K562 (cell line): ENCODE results near the gene PITHD1. TPM values are rescaled to one million over a fixed set of nuclear protein-coding genes. Genes with fewer than 3 reads are reported as not detected.

ENCODE experiments used
- ATF2 ChIP-seq: sonication (generic); formaldehyde crosslinking; IDR thresholded peaks from 2 replicates; pipeline ENCODE4 v1.8.1; 2022; ENCODE audit warnings: missing genetic modification reagents
- CBFA2T2 ChIP-seq: fragments of 450-650 bp; conservative IDR thresholded peaks from 2 replicates; pipeline ENCODE4 v1.6.1; 2017; ENCODE audit warnings: mild to moderate bottlenecking
- E2F3 ChIP-seq: fragments of 250-450 bp; sonication (Bioruptor Pico); IDR thresholded peaks from 2 replicates; pipeline ENCODE4 v1.4.0; 2020; ENCODE audit warnings: mild to moderate bottlenecking
- MNT ChIP-seq, 2 experiments: fragments of 450-650 bp; conservative IDR thresholded peaks; 2 replicates each; pipeline ENCODE4 v1.6.1; 2017; ENCODE audit warnings: mild to moderate bottlenecking in 2 of 2, moderate library complexity in 2 of 2
- MYBL2 ChIP-seq, 2 experiments: fragments of 450-650 bp in 1 of 2; sonication (generic) in 1 of 2; formaldehyde crosslinking in 1 of 2; IDR thresholded peaks; 2 replicates each; pipeline versions ENCODE4 v1.6.1 to v1.8.1; 2017 to 2022; ENCODE audit warnings: borderline replicate concordance in 1 of 2, inconsistent platforms in 1 of 2, low read depth in 1 of 2, mild to moderate bottlenecking in 1 of 2, missing genetic modification reagents in 1 of 2, moderate library complexity in 1 of 2
- MYC ChIP-seq, 2 experiments: fragments of 250-450 bp in 1 of 2; sonication (Bioruptor Pico) in 1 of 2; IDR thresholded peaks; 2 replicates each; pipeline versions ENCODE4 v1.5.1 to v1.6.1; 2012 to 2021; ENCODE audit warnings: low read depth in 2 of 2, borderline replicate concordance in 1 of 2, improper control_type of control experiment in 1 of 2, low read length in 1 of 2, mild to moderate bottlenecking in 1 of 2, moderate library complexity in 1 of 2
- NONO ChIP-seq, 2 experiments: fragments of 200-400 bp in 1 of 2; fragments of 450-650 bp in 1 of 2; formaldehyde crosslinking in 1 of 2; IDR thresholded peaks; 2 replicates each; pipeline ENCODE4 v1.6.1; 2017; ENCODE audit warnings: low read depth in 2 of 2, mild to moderate bottlenecking in 2 of 2, moderate library complexity in 2 of 2, low read length in 1 of 2
- POLR2G ChIP-seq: fragments of 200-400 bp; formaldehyde crosslinking; IDR thresholded peaks from 2 replicates; pipeline ENCODE4 v1.6.1; 2017; ENCODE audit warnings: low read depth, mild to moderate bottlenecking, antibody characterized with exemption, low read length, moderate library complexity
- SIX5 ChIP-seq, 2 experiments: IDR thresholded peaks; 2 replicates each; pipeline ENCODE4 v1.6.1; 2011; ENCODE audit warnings: low read length in 2 of 2, borderline replicate concordance in 1 of 2, low read depth in 1 of 2, mild to moderate bottlenecking in 1 of 2, moderate library complexity in 1 of 2; ENCODE audit not compliant: insufficient read depth in 1 of 2
- SUPT5H ChIP-seq: fragments of 450-650 bp; IDR thresholded peaks from 2 replicates; pipeline ENCODE4 v1.6.1; 2016
- ZNF318 ChIP-seq, 2 experiments: fragments of 450-650 bp; IDR thresholded peaks; 2 replicates each; pipeline ENCODE4 v1.6.1; 2016; ENCODE audit warnings: mild to moderate bottlenecking in 2 of 2, borderline replicate concordance in 1 of 2, low read depth in 1 of 2, moderate library complexity in 1 of 2
- polyA plus RNA-seq, 8 experiments: library from polyadenylated mRNA; depleted of rRNA in 4 of 8; stranded (reverse) in 5 of 8; unstranded in 3 of 8; fragments of >200 nt; fragmentation: Nextera tagmentation in 2 of 8; fragmentation: Illumina TruSeq in 1 of 8; extraction: Ambion mirVana in 2 of 8; extraction: Trizol in 1 of 8; gene quantifications; 2 replicates each; pipeline versions ENCODE4 v1.2.1 to v1.2.3, GENCODE V29; 2011 to 2014; ENCODE audit warnings: inconsistent platforms in 1 of 8, missing spikeins in 1 of 8
- total RNA-seq, 7 experiments: library from RNA; depleted of rRNA in 6 of 7; stranded (reverse); fragments of >200 nt in 6 of 7; fragmentation: Illumina TruSeq in 2 of 7; extraction: Trizol in 2 of 7; gene quantifications; 2 replicates each; pipeline versions ENCODE4 v1.2.1 to v1.2.3, GENCODE V29; 2011 to 2021; ENCODE audit warnings: low replicate concordance in 1 of 7

PITHD1 gene
- total and polyA plus RNA-seq, 9 of the 15 experiments (the other 6 are each of a cell fraction or from before 2014, with no cell fraction given), result 46.5 to 175 (median 149) TPM

GRCh38 chr1:23825076-23825761 is 47.0 kb downstream of the PITHD1 start, which contains the start of gene HMGCL (continued):
- TF ChIP-seq MNT (conservative IDR thresholded peaks at IDR 0.05) (peak; percentile 78 to 93), ZNF318 (IDR thresholded peaks at IDR 0.05; ENCODE audit: borderline replicate concordance in 1 of 2, low read depth in 1 of 2) (0 out of 4 replicates have a peak, but pooled peaks of 1 of the 2 experiments have one; percentile 37), MYBL2 (IDR thresholded peaks at IDR 0.05; ENCODE audit: low read depth) (no peak), MYBL2 (CRISPR knock-in tag; IDR thresholded peaks at IDR 0.05; ENCODE audit: borderline replicate concordance) (no peak), E2F3 (CRISPR knock-in tag) (0 out of 2 replicates have a peak, but pooled peaks have one; percentile 74), MYC (IDR thresholded peaks at IDR 0.05; ENCODE audit: low read depth, low read length) (peak; percentile 81; the same call in 1 of the 2 replicates), MYC (CRISPR knock-in tag; IDR thresholded peaks at IDR 0.05; ENCODE audit: borderline replicate concordance, low read depth) (peak; percentile 71; the same call in 1 of the 2 replicates), CBFA2T2 (peak; percentile 61), NONO (IDR thresholded peaks at IDR 0.05; ENCODE audit: low read depth in 2 of 2, low read length in 1 of 2) (peak in 1 of 2 experiments; percentile 38; a peak in 1 of 4 replicates), SIX5 (IDR thresholded peaks at IDR 0.05; ENCODE audit: borderline replicate concordance in 1 of 2, insufficient read depth in 1 of 2, low read depth in 1 of 2, low read length in 2 of 2) (no peak; a peak in 1 of 4 replicates), SUPT5H (peak; percentile 97), POLR2G (peak; percentile 98), ATF2 (CRISPR knock-in tag) (no peak)
